Activated gamma-delta T cell treated with Interleukin-2 at 50 U/mL for 16 hours (primary cell): Measurements from ENCODE around the gene C17orf113.
"Not testable (repeated sequence)": the region's sequence is repeated elsewhere in the genome, so short reads cannot be mapped to it uniquely, and the experiment has no call there.

ENCODE experiments used
- DNase-seq: peaks from one replicate; pipeline ENCODE4 v3.0.0-alpha.2; 2020

C17orf113 gene

DNA sequence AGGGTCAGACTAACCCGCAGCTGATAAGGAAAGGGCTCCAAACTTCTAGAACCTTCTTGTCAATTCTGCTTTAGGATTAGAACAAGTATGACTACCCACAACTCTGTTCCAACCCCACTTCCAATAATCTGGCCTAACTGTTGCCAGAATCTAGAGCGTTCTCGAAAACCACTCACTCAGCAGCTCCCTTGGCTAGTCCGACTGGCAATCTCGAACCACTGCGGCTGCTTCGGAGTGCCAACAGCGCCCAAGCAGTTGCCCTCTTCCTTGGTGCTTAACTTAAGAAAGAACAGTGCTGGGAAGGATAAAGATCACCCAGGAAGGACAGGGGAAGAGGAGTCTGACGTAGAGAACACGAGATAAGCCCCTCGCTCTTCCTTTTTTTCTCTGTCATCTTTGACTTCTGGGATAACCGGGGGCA is 34.0 kb downstream of the C17orf113 start:
- no peak for DNase-seq

- DNase-seq: not testable (repeated sequence)
Measured at GRCh38 chr17:42013740-42014139, 36.7 kb downstream of the C17orf113 start.

DNA sequence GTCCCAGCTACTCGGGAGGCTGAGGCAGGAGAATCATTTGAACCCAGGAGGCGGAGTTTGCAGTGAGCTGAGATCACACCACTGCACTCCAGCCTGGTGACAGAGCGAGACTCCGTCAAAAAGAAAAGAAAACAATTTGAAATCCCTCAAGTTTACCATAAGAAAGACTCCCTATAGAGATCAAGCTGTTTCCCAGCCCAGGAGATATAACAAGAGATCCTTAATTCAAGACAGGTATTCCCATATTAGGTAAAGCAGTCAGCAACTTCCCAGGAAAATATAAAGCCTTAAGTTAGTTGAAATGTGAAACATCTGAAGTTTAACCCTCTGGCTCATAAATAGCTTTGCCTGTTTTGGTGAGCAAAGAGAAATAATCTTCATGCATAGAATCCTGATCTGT is 38.0 kb downstream of the C17orf113 start:
- DNase-seq: not testable (repeated sequence)

DNA sequence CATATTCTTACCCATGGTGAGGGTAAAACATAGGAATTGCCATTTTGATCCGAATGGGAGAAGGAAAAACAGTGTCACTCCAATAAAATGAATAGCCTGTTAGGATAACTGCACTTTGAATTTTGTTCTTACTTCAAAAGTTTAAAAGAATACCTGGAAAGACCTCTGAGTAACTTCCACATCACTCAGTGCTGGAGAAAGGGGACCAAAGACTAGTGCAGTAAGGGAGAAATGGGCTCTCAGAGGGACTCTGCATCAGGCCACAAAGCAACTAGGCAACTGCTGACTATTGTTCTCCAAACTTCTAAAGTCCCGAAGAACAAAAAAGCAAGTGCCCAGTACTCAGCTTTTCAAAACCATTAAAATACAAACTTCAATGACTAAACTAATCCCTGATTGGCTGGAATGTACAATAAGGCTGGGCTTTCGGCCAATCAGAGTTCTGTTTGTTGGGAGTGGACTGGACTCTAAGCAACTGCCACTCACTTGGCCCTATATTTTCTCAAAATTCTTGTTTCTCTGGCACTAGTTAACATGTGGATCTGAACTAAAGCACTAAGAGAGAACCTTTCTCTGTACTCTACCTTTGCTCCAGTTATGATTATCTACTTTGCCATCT is 39.4 kb downstream of the C17orf113 start:
- no peak for DNase-seq

GRCh38 chr17:42010266-42010680 is 40.1 kb downstream of the C17orf113 start:
- DNase-seq: not testable (repeated sequence)

DNA sequence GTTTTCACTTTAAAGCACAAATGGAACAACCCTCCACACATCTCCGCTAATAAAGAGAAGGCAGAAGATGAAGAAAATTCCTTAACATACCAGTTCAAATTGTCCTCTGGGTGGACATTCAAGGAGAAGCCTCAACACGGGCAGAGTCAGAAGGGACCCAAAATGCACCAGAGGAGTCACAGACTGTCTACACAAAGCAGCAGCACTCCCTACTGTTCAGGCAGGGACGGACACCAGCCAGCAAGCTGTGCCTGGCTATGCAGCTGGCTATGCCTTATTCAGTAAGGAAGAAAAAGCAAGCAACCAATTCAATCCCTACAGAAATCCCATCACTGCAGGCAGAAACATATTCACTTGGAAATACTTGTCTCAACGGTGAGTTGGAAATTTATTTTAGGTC is 41.2 kb downstream of the C17orf113 start:
- no peak for DNase-seq

DNA sequence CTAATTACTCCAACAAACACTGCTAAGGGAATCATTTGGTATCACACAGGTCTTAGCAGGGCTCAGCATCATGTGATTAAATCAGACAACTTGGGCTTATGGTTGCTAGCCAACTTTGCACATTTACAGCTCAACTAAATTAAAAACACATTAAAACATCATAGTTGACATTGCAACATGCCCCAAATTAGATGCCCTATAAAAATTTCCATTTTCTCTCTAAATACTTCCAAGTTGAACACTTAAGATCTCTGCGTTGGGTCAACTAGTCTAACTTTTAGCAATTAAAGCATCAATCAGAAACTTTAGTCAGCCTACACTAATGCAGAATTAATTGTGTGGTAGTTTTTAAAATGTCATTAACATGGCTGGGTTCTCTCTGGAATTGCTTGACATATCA is 45.2 kb downstream of the C17orf113 start:
- no peak for DNase-seq

- DNase-seq: no peak
Measured at GRCh38 chr17:42002792-42003301, 47.6 kb downstream of the C17orf113 start.

DNA sequence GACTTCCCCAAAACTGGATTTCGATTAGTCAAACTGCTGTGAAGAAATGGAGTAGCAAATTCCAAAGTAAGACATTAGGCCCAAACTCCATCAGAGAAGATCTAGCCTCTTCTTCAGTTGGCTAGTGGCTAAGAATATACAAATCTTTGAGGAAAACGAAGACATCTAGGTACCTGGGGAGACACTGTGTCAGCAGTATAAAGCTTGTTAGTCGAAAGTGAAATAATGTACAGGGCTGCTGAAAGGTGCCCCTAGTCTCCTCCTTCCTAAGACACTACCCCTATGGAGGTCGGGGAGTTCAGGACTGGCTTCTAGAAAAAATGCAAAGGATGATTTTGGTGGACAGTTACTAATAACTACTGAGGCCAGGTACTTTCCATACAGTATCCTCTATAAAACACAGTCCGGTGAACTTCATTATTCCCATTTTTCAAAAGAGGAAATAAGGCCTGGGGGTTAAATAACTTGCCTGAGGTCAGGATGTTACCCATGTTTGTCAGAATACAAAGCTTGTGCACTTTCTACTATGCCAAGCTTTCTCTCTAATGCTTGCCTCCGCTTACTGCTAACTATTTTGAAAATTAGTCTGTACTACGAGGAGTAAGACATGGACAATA is 48.1 kb downstream of the C17orf113 start:
- no peak for DNase-seq

DNA sequence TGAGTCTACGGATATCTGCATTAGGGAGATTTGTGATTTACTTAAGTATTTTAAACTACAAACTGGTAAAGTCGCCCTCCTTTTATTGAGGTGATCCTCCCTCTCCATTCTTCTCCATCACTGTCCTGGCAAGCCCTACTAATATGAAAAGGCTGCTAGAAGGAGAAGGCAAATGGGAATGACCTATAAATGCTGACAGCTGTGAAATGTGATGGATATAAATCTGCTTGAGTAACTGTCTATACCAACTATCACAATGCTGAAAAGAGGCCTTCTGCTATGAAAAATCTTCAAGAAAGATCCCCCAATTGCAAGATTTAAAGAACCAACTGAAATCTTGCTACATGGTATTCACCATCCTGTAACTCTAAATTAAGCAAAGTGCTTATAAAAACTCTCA is 48.7 kb downstream of the C17orf113 start:
- no peak for DNase-seq

GRCh38 chr17:42000413-42001133 is 49.8 kb downstream of the C17orf113 start:
- no peak for DNase-seq

- no peak for DNase-seq
Measured at GRCh38 chr17:41998497-41998896, 51.9 kb downstream of the C17orf113 start.

DNA sequence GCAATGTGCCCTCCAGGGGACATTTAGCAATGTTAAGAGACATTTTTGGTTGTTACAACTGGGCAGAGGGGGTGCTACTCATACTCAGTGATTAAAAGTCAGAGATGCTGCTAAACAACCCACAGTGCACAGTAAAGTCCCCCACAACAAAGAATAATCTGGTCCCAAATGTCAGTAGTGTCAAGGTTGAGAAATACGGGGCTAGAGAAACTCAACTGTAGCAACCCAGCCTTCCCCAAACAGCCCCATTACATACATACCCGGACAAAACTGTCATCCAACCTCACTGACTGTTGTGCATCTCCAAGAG is 53.6 kb downstream of the C17orf113 start:
- DNase-seq: no peak

DNA sequence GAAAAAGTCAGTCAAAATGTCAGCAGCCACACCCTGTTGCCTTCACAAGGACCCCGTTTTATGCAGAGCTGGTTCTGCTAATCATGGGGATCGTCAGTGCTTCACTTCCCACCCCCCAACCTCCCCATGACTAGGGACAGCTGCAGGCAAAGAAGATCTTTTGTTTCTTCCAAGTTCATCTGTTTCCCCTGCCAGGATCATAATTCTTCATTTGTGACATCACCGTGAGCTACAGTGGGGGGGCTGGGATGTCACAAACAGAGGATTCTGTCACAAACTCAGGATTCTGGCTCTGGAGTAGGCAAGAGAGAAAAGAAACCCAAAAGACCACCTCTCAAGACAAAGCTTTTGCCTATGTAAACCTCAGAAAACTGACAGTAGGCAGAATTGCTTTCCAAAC is 57.8 kb downstream of the C17orf113 start:
- DNase-seq: no peak

DNA sequence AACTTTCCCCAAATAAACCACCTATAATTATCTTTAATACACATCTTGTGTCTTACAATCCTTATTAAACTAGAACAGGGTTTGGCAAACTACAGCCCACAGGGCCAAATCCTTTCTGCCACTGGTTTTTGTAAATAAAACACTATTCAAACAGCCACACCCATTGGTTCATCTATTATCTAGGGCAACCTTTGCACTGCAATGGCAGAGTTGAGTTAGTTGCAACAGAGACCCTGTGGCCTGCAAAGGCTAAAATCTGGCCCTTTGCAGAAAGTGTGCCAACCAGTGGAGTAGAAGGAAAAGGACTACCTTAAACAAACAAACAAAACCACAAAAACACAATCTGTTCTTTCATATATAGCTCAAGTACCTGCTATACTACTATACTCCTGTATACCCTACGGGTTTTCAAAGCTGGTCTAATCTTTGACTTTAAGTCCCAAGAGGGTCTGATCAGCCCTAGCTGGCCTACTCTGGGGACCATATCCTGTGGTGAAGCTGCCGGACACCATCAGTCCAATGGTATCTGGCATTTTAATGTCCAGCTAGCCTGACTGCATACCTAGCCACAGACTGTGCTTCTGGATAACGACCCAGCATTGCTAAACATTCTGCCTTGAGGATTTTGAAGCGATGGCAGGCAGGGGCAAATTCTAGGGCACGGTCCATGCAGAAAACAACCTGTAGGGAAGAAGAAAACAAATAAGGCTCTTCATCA is 60.5 kb downstream of the C17orf113 start:
- DNase-seq: no peak

- no peak for DNase-seq
Measured at GRCh38 chr17:41988418-41988817, 62.0 kb downstream of the C17orf113 start.
